PFSK-1 (cell line): ENCODE measurements around the gene GSG1.

Experiments
- FOXP2 ChIP-seq: optimal IDR thresholded peaks from 2 replicates; pipeline ENCODE3; 2011; ENCODE audit warnings: borderline replicate concordance, control low read depth, inconsistent platforms; ENCODE audit not compliant: insufficient read depth; ENCODE audit errors: extremely low read length, extremely low read depth
- POLR2AphosphoS5 ChIP-seq: IDR thresholded peaks from 2 replicates; pipeline ENCODE4 v1.6.1; 2012; ENCODE audit warnings: low read depth, mild to moderate bottlenecking, control low read depth, low read length, moderate library complexity
- SIN3A ChIP-seq: IDR thresholded peaks from 2 replicates; pipeline ENCODE4 v1.6.1; 2012; ENCODE audit warnings: mild to moderate bottlenecking, low read length, moderate library complexity, borderline replicate concordance; ENCODE audit not compliant: insufficient read depth
- TAF1 ChIP-seq: IDR thresholded peaks from 2 replicates; pipeline ENCODE4 v1.6.1; 2012; ENCODE audit warnings: low read length, control low read depth, borderline replicate concordance; ENCODE audit not compliant: insufficient read depth
- TF ChIP-seq, protein P1 (sequence below), 2 experiments: IDR thresholded peaks; 2 replicates each; pipeline versions ENCODE4 v1.6.1 to v1.8.0; 2011 to 2012; ENCODE audit warnings: low read depth in 2 of 2, low read length in 2 of 2, control low read depth in 1 of 2, inconsistent platforms in 1 of 2, mild to moderate bottlenecking in 1 of 2, moderate library complexity in 1 of 2; ENCODE audit not compliant: insufficient read depth in 1 of 2

GSG1 gene

DNA sequence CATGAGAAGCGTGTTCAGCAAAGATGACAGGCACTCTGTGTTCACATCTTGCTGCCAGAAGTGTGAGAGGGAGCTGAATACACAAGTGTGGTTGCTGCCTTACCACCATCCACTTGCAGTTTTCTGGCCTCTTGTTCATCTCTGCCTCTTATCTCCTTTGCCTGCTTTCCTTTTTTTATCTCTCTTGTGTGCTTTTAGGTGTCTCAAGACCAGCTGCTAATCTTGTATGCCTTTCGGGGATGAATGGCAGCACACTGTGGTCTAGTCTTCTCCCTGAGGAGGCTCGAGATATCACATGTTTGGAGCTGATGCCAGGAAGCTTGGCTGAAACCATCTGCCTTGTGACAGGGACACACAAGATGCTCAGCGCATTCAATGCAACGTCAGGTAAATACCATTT is 42.1 kb downstream of the GSG1 start:
- TF ChIP-seq TAF1: no peak
- TF ChIP-seq POLR2AphosphoS5: no peak
- TF ChIP-seq, protein P1, sequence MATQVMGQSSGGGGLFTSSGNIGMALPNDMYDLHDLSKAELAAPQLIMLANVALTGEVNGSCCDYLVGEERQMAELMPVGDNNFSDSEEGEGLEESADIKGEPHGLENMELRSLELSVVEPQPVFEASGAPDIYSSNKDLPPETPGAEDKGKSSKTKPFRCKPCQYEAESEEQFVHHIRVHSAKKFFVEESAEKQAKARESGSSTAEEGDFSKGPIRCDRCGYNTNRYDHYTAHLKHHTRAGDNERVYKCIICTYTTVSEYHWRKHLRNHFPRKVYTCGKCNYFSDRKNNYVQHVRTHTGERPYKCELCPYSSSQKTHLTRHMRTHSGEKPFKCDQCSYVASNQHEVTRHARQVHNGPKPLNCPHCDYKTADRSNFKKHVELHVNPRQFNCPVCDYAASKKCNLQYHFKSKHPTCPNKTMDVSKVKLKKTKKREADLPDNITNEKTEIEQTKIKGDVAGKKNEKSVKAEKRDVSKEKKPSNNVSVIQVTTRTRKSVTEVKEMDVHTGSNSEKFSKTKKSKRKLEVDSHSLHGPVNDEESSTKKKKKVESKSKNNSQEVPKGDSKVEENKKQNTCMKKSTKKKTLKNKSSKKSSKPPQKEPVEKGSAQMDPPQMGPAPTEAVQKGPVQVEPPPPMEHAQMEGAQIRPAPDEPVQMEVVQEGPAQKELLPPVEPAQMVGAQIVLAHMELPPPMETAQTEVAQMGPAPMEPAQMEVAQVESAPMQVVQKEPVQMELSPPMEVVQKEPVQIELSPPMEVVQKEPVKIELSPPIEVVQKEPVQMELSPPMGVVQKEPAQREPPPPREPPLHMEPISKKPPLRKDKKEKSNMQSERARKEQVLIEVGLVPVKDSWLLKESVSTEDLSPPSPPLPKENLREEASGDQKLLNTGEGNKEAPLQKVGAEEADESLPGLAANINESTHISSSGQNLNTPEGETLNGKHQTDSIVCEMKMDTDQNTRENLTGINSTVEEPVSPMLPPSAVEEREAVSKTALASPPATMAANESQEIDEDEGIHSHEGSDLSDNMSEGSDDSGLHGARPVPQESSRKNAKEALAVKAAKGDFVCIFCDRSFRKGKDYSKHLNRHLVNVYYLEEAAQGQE (IDR thresholded peaks at IDR 0.05; ENCODE audit: insufficient read depth in 1 of 2, low read depth in 2 of 2, low read length in 2 of 2): no peak
- TF ChIP-seq SIN3A: no peak
- no peak for TF ChIP-seq FOXP2

DNA sequence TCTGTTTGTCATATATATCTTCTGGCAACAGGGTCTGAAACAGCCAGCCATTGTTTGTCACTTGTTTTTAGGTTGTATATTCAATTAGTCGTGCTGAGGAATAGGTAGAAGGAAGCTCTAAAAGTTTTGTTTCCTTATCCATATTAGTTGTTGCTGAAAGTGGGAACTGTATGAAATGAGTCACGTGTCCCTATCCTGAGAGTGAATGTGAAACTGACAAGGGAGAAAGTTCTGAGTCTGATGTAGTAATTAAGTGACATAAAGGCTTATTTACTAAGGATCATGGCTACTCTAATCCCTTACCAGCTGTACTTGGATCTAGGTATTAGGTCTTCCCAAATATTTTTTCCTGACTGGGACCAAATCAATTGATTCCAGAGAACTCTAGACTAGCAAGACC is 42.9 kb downstream of the GSG1 start:
- TF ChIP-seq TAF1 (no peak), FOXP2 (no peak), SIN3A (no peak), POLR2AphosphoS5 (no peak)
- TF ChIP-seq, protein P1 (IDR thresholded peaks at IDR 0.05; ENCODE audit: insufficient read depth in 1 of 2, low read depth in 2 of 2, low read length in 2 of 2): no peak

DNA sequence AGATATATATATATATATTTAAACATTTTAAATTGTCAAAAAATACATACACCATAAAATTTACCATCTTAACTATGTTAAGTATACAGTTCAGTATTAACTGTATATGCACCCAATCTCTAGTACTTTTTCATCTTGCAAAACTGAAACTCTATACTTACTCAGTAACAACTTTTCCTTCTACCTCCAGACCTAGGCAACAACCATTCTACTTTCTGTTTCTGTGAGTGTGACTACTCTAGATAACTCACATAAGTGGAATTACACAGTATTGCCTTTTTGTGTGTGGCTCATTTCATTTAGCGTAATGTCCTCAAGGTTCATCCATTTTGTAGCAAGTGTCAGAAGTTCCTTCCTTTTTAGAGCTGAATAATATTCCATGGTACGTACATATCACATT is 51.0 kb downstream of the GSG1 start:
- no peak for TF ChIP-seq SIN3A
- TF ChIP-seq POLR2AphosphoS5: no peak
- TF ChIP-seq TAF1: no peak
- TF ChIP-seq FOXP2: no peak
- TF ChIP-seq, protein P1 (IDR thresholded peaks at IDR 0.05; ENCODE audit: insufficient read depth in 1 of 2, low read depth in 2 of 2, low read length in 2 of 2): no peak

DNA sequence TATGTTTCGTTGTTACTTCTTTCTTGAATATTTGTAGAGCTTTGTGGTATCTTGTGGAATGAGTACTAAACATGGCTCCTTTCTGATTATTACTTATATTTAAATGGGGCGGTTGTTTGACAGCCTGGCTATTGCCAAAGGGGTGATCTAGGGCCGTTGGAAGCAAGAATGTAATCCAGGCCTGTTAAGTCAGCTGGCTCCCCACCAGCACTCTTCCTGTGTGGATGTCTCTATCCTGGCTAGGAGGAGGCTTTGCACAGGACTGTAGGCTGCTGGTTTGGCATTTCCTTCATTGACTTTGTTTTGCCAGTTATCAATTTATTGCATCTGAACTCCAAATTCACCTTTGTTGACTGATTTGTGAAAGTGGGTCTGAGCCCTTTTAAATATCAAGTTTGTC is 53.7 kb downstream of the GSG1 start:
- TF ChIP-seq SIN3A (no peak), POLR2AphosphoS5 (no peak), FOXP2 (no peak), TAF1 (no peak)
- TF ChIP-seq, protein P1 (IDR thresholded peaks at IDR 0.05; ENCODE audit: insufficient read depth in 1 of 2, low read depth in 2 of 2, low read length in 2 of 2): no peak

DNA sequence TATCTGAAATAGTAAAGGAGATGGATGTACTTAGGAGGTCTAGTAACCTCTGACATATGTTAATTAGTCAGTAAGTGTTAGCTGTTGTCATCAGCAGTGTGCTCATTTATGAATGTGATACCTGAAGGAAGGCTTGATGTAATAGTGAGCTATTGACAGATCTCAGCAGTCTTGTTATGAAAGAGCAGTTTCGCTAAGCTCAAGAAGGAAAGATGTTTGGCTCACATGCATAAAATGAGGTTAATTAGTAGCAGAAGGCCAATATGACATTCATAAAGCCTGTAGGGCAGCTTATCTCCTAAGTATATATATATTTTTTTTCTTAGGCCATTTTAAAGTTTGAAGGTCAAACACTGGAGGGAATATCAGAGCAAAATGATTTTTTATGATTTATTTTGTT is 56.5 kb downstream of the GSG1 start:
- TF ChIP-seq, protein P1 (IDR thresholded peaks at IDR 0.05; ENCODE audit: insufficient read depth in 1 of 2, low read depth in 2 of 2, low read length in 2 of 2): no peak
- no peak for TF ChIP-seq TAF1
- no peak for TF ChIP-seq FOXP2
- no peak for TF ChIP-seq POLR2AphosphoS5
- TF ChIP-seq SIN3A: no peak
